ENCODE data around the gene LTBP1. TPM values are rescaled to one million over a fixed set of nuclear protein-coding genes. Genes with fewer than 3 reads are reported as not detected.
A peak's percentile ranks its signal among the peaks of the same experiment; 100 is the strongest.

LTBP1 gene
- total RNA-seq, 1 experiment from 2014 or later, result 19.6 TPM

DNA sequence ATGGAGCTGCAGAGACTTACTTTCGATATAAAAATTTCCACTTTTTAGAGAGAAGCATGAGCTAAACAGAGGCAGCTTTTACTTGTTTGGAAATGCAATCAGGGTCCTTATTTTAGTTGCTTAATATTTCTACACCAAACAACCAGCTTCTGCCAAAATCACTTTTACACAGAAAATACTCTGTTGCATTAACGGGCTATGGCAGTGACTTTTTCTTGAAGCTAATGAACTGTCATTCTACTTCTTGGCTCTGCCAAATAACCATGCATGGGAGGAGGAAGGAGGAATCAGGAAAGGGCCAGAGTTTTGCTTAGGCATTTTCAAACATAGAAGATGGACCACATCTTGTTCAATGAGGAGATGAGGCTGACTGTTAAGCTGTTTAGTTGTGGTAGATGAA, 23.6 kb upstream of the LTBP1 start:
- Histone ChIP-seq H3K4me3 (ENCODE audit: insufficient read depth, low read depth, low read length) (no peak overlapping the region), H3K36me3 (replicated peaks; ENCODE audit: control insufficient read depth, insufficient read depth, low read length) (no peaks in the 10 kb centered on the region), H3K27me3 (ENCODE audit: control insufficient read depth, insufficient read depth, low read length) (no peaks in the 10 kb centered on the region)
- DNase-seq, result no peak

GRCh38 chr2:32925283-32925815, 21.4 kb upstream of the LTBP1 start:
- Histone ChIP-seq H3K4me3 (ENCODE audit: insufficient read depth, low read depth, low read length) (no peak overlapping the region), H3K36me3 (replicated peaks; ENCODE audit: control insufficient read depth, insufficient read depth, low read length) (no peaks in the 10 kb centered on the region), H3K27me3 (ENCODE audit: control insufficient read depth, insufficient read depth, low read length) (no peaks in the 10 kb centered on the region)
- no peak for DNase-seq

- no peak for DNase-seq
- H3K27me3 ChIP-seq (ENCODE audit: control insufficient read depth, insufficient read depth, low read length), result no peaks in the 10 kb centered on the region
- H3K36me3 ChIP-seq (replicated peaks; ENCODE audit: control insufficient read depth, insufficient read depth, low read length), result no peaks in the 10 kb centered on the region
- H3K4me3 ChIP-seq (ENCODE audit: insufficient read depth, low read depth, low read length), result no peak overlapping the region
Measured at GRCh38 chr2:32925976-32926707, 20.6 kb upstream of the LTBP1 start.

DNA sequence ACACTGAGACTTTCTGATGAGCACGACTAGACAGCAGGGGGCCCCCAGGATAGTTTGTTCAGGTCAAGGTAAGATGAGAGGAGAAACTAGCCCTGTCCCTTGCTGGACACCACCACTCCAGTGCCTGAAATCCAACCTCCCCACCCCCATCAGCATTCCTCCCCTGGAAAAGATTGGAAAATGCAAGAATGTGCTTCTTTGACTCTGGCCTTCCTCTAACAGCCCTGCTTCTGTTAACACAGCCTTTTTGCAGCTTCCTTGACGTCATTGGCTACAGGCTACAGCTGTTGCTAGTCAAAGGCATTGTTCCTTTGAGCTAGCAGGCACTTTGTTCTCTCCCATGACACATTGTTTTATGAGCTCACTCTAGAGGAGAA, 20.1 kb upstream of the LTBP1 start:
- Histone ChIP-seq H3K36me3 (replicated peaks; ENCODE audit: control insufficient read depth, insufficient read depth, low read length) (no peaks in the 10 kb centered on the region), H3K4me3 (ENCODE audit: insufficient read depth, low read depth, low read length) (no peak overlapping the region), H3K27me3 (ENCODE audit: control insufficient read depth, insufficient read depth, low read length) (no peaks in the 10 kb centered on the region)
- DNase-seq, result no peak

GRCh38 chr2:32930436-32930835, 16.3 kb upstream of the LTBP1 start:
- Histone ChIP-seq H3K36me3 (replicated peaks; ENCODE audit: control insufficient read depth, insufficient read depth, low read length) (no peaks in the 10 kb centered on the region), H3K27me3 (ENCODE audit: control insufficient read depth, insufficient read depth, low read length) (no peaks in the 10 kb centered on the region), H3K4me3 (ENCODE audit: insufficient read depth, low read depth, low read length) (no peak overlapping the region)
- DNase-seq, result no peak

- H3K27me3 ChIP-seq (ENCODE audit: control insufficient read depth, insufficient read depth, low read length), result no peaks in the 10 kb centered on the region
- no peaks in the 10 kb centered on the region for H3K36me3 ChIP-seq (replicated peaks; ENCODE audit: control insufficient read depth, insufficient read depth, low read length)
- DNase-seq, result no peak
- no peak overlapping the region for H3K4me3 ChIP-seq (ENCODE audit: insufficient read depth, low read depth, low read length)
Measured at GRCh38 chr2:32931519-32931918, 15.2 kb upstream of the LTBP1 start.

GRCh38 chr2:32931945-32932709, 14.6 kb upstream of the LTBP1 start:
- Histone ChIP-seq H3K36me3 (replicated peaks; ENCODE audit: control insufficient read depth, insufficient read depth, low read length) (no peaks in the 10 kb centered on the region), H3K27me3 (ENCODE audit: control insufficient read depth, insufficient read depth, low read length) (no peaks in the 10 kb centered on the region), H3K4me3 (ENCODE audit: insufficient read depth, low read depth, low read length) (no peak overlapping the region)
- DNase-seq, result no peak

- no peak overlapping the region for H3K4me3 ChIP-seq (ENCODE audit: insufficient read depth, low read depth, low read length)
- no peaks in the 10 kb centered on the region for H3K36me3 ChIP-seq (replicated peaks; ENCODE audit: control insufficient read depth, insufficient read depth, low read length)
- H3K27me3 ChIP-seq (ENCODE audit: control insufficient read depth, insufficient read depth, low read length), result no peaks in the 10 kb centered on the region
- DNase-seq, result no peak
Measured at GRCh38 chr2:32932825-32933755, 13.7 kb upstream of the LTBP1 start.

DNA sequence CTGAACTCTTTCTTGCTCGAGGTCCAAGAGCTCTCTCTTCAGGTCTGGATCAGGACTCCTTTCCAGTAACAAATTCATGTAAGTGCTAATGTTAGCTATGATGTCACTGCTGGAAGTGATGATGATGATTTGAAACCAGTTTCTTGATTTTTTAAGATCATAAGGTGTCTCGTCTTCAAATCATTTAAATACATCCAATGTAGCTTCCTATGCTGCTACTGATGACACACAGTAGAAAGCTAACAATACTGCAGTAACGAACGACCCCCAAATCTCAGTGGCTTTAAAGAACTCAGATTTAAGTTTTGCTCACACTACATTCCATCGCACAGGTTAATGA, 13.0 kb upstream of the LTBP1 start:
- H3K36me3 ChIP-seq (replicated peaks; ENCODE audit: control insufficient read depth, insufficient read depth, low read length), result no peaks in the 10 kb centered on the region
- no peak overlapping the region for H3K4me3 ChIP-seq (ENCODE audit: insufficient read depth, low read depth, low read length)
- no peak for DNase-seq
- no peaks in the 10 kb centered on the region for H3K27me3 ChIP-seq (ENCODE audit: control insufficient read depth, insufficient read depth, low read length)

DNA sequence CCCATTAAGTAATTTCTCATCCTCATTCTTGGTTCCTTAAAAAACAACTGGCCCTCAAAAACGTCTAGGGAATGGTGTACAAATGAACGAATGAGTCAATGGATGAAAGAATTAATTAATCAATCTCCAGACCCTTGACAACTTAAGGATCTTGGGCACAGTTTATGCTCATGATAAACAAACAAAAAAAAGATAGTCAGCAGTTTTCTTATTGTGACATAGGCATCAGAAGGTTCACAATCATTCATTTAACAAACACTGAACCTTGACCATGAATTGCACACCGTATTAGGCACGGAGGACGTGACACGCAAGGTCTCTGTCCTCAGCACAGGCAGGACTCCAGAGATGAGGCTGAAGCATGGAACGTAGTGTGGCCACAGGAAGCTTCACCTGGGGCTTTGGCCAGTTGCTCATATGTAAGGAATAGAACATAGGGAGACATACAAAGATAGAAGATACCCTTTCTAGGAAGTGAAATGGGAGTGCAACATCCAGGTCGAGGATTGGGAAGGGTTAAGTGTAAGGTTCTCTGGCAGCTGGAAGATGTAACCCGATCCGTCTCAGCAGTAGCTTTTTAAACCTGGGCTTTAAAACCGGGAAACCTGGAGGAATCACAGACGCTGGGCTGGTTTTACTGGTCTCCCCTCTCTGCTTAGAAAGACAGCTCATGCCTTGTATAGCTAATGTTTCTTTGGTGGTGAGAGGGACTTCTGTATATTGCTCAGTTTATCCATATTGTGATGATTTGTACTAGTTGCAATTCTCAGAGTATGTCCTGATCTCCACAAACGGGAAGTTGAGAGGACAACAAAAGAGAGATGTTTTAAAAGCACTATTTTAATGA, 8.9 kb upstream of the LTBP1 start:
- Histone ChIP-seq H3K27me3 (ENCODE audit: control insufficient read depth, insufficient read depth, low read length) (no peaks in the 10 kb centered on the region), H3K36me3 (replicated peaks; ENCODE audit: control insufficient read depth, insufficient read depth, low read length) (no peaks in the 10 kb centered on the region), H3K4me3 (ENCODE audit: insufficient read depth, low read depth, low read length) (no peak overlapping the region)
- DNase-seq, result peak; percentile 33

DNA sequence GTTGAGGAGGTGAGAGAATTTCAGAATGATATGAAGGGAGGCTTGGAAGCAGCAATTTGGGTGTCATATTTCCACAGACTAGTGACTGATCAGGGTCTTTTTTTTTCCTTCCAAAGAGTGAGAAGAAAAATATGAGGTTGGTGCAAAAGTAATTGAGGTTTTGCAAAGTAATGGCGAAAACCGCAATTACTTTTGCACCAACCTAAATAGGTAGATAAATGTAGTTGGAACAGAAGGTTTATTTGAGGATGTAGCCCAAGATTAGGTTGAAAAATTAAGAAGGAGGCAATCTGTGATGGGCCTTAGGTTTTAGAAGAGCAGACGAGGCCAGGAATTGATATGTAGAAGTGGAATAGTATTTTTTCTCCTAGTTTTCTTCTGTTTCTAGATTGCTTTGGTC, 7.8 kb upstream of the LTBP1 start:
- no peak for DNase-seq
- Histone ChIP-seq H3K36me3 (replicated peaks; ENCODE audit: control insufficient read depth, insufficient read depth, low read length) (no peaks in the 10 kb centered on the region), H3K4me3 (ENCODE audit: insufficient read depth, low read depth, low read length) (no peak overlapping the region)

DNA sequence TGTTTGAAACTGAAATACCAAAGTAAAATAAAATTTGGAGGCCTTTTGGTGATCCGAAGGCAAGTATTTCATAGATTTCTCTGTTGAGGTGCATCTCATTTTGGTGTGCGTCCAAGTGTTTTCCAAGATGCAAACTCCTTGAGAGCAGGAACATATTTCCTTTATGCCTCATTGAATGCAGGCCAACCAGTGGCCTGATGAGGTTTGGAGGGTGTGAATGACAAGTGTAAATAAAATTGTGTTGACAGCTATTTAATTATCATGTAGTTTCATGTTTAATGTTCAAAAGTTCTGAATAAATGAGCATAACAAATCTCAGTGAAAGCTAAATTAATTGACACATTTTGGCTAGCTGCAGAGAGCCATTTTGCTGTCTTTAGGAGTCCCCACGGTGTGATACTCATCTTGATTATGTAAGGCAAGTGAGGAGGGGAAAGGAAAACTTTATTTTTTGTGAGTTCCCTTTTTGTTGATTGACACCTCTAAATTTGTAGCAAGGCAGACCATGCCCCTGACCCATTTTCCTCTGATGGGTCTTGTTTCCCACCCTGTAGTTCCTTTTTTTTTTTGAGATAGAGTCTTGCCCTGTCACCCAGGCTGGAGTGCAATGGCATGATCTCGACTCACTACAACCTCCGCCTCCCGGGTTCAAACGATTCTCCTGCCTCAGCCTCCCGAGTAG, 6.3 kb upstream of the LTBP1 start:
- Histone ChIP-seq H3K36me3 (replicated peaks; ENCODE audit: control insufficient read depth, insufficient read depth, low read length) (no peaks in the 10 kb centered on the region), H3K4me3 (ENCODE audit: insufficient read depth, low read depth, low read length) (no peak overlapping the region), H3K27me3 (ENCODE audit: control insufficient read depth, insufficient read depth, low read length) (no peaks in the 10 kb centered on the region)
- no peak for DNase-seq

More for the DNA sequence above, 7.8 kb upstream of the LTBP1 start:
- H3K27me3 ChIP-seq (ENCODE audit: control insufficient read depth, insufficient read depth, low read length), result no peaks in the 10 kb centered on the region

- no peaks in the 10 kb centered on the region for H3K27me3 ChIP-seq (ENCODE audit: control insufficient read depth, insufficient read depth, low read length)
- no peak for DNase-seq
- no peaks in the 10 kb centered on the region for H3K36me3 ChIP-seq (replicated peaks; ENCODE audit: control insufficient read depth, insufficient read depth, low read length)
- no peak overlapping the region for H3K4me3 ChIP-seq (ENCODE audit: insufficient read depth, low read depth, low read length)
Measured at GRCh38 chr2:32941944-32942690, 4.6 kb upstream of the LTBP1 start.
